ES-I3 (cell line): ENCODE results near the gene P3H1.

Experiments
- H3K36me3 ChIP-seq: 2 replicates; pipeline ENCODE4 v1.6.1; 2013; ENCODE audit warnings: mild to moderate bottlenecking, low read length, control low read depth, moderate library complexity; ENCODE audit not compliant: insufficient read depth
- H3K4me1 ChIP-seq: 2 replicates; pipeline ENCODE4 v1.6.1; 2013; ENCODE audit warnings: mild to moderate bottlenecking, control low read depth, low read length; ENCODE audit not compliant: insufficient read depth
- H3K9ac ChIP-seq: 2 replicates; pipeline ENCODE4 v1.6.1; 2013; ENCODE audit warnings: low read depth, mild to moderate bottlenecking, low read length, moderate library complexity
- H3K9me3 ChIP-seq: 2 replicates; pipeline ENCODE4 v1.6.1; 2013; ENCODE audit warnings: mild to moderate bottlenecking, low read length, moderate library complexity; ENCODE audit not compliant: control insufficient read depth, insufficient read depth

Gene P3H1

DNA sequence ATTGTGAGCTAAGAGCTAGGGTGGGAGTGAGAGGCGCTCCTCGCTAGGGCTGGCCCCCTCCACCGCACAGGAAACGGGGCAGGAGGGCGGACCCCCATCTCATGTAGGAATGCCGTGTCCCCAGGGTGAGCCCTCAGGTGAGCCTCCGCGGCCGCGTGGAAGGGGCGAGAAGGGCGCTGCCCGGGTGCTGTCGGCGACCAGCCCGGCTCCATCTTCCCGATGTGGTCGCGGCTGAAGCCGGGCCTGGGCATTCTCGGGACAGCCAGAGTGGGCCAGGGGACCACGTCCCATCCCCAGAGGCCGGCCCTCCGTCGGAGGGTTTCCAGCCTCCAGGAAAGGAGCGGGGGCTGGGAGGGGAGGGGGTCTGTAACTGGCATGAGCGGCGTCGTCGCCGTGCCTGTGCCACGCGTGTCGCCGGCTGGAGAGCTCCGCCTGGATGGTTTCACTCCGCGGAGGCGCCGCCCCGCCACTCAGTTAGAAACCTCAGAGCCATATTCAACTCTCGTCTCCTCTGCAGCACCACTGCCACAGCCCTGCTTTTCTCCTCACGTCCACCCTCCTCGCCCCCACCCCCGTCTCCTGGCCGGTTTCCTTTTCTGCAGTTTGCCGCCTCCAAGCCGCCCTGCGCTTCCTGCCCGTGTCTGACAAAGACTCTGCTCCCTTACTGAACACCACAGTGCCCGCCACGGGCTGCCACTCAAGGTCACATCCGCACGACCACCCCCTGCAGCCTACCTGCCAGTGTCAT lies 18.3 kb upstream of the P3H1 start, which contains the start of gene TMEM269:
Gene TMEM269, plus strand, starts transcription at position 46 of the 748 bp plus-strand sequence. CDS start 4,903 bp downstream, outside the sequence.
- H3K4me1 ChIP-seq: no peaks in the 10 kb centered on the region
- peaks cover 11% of the 10 kb centered on the region; the same call in 1 of the 2 replicates for H3K36me3 ChIP-seq
- H3K9ac ChIP-seq: no peak within 1 kb of the TSS
- no peaks in the 10 kb centered on the region for H3K9me3 ChIP-seq

DNA sequence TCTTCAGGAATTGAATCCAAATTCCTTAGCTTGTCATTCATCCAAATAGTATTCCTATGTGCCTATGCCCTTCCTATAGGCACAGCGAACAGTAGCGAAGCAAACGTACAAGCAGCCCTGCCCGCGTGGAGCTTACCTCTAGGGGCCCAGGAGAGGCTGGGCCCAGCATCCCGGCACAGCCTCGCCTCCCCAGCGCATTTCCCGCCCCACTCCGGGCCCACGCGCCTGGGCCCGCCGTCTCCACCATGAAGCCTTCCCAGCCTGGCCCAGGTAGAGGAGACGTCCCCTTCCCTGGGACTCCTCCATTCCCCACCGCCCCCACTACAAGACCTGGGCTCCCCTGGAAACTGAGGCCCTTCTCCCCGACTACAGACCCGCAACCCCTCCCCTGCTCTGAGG lies 17.7 kb upstream of the P3H1 start:
- Histone ChIP-seq H3K36me3 (peaks cover 11% of the 10 kb centered on the region; the same call in 1 of the 2 replicates), H3K9me3 (no peaks in the 10 kb centered on the region), H3K9ac (no peak overlapping the region), H3K4me1 (no peaks in the 10 kb centered on the region)

DNA sequence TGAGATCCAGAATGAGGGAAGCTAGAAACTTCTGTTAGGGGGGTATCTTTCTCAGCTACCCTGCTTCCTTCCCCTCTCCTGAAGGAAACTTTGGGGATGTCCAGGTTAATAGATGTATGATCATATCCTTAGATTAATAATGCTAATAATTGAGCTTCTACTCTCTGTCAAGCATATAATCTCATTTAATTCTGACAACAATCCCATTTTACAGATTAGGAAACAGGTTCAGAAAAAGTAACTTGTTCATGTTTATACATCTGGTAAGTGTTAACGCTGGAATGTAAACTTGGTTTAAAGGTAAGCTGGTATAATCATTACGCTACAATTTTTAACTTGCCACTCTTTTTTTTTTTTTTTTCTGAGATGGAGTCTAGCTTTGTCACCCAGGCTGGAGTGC lies 16.3 kb upstream of the P3H1 start:
- H3K9ac ChIP-seq: no peak overlapping the region
- no peaks in the 10 kb centered on the region for H3K4me1 ChIP-seq
- H3K9me3 ChIP-seq: no peaks in the 10 kb centered on the region
- peaks cover 19% of the 10 kb centered on the region; the same call in 1 of the 2 replicates for H3K36me3 ChIP-seq

DNA sequence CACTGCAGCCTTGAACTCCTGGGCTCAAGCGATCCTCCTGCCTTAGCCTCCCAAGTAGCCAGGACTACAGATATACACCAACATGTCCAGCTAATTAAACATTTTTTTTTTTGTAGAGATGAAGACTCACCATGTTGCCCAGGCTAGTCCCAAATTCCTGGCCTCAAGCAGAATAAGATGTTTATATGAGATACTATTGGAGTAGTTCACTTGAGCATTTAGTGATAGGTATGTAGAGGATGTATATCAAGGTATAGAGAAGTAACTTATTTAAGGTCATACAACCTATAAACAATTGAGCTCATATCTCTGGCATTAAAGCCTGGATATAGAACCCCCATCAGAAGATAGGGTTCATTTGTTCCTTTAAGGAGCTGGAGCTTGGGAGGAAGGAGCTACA lies 13.3 kb upstream of the P3H1 start:
- Histone ChIP-seq H3K4me1 (no peaks in the 10 kb centered on the region), H3K9me3 (no peaks in the 10 kb centered on the region), H3K9ac (no peak overlapping the region), H3K36me3 (peaks cover 24% of the 10 kb centered on the region)

DNA sequence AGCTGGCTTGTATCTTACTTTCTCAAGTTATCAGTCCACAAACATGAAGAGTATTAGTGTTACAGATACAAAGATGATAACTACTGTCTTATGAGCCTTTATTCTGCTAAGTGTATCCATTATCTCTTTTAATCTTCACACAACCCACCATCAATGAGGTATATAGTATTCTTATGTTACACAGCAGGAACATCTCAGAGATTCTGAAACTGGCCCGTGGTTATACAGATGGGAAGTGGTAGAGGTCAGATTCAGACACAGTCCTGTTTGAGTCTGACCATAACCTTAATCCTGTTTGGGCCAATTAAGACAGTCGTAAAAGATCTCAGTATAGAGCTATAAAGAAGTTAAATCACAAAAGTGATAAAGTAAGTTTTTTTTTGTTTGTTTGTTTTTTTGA lies 12.9 kb upstream of the P3H1 start:
- Histone ChIP-seq H3K9me3 (no peaks in the 10 kb centered on the region), H3K9ac (no peak overlapping the region), H3K4me1 (no peaks in the 10 kb centered on the region), H3K36me3 (peaks cover 24% of the 10 kb centered on the region)

DNA sequence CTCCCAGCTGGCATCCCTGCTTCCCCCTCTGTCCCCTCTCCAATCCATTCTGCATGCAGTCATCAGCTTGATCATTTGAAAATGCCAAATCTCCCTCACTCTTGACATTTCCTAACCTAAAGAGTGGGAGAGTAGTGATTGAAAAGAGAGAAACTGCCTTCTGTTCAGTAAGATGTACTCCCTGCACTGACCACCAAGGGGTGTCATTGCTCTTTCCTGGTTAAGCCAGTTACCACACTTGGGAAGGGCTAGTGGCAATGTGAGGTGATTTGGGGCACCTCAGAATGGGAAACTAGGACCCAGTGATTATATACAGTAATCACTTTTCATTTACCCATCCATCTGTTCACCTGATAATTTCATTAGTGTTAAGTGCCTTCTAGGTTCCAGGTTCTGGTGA lies 11.0 kb upstream of the P3H1 start:
- Histone ChIP-seq H3K9me3 (no peaks in the 10 kb centered on the region), H3K36me3 (peaks cover 19% of the 10 kb centered on the region), H3K4me1 (no peaks in the 10 kb centered on the region), H3K9ac (no peak overlapping the region)

DNA sequence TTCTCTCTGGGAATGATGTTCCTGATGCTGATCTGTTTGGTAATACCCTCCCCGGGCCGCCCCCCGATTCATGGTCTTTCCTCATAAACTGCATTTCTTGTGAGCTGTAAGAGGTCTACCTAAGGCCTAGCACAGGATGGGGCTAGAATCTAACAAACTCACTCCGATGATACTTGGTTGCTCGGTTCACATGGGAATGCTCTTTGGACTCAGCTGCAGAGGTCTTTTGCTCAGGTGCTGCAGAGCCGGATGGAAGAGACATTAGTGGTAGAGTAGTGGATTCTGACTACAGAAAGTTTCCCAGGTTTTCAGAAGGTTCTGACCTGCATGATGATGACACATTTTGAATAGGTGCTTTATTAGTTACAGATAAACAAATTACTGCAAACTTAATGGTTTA lies 9.7 kb upstream of the P3H1 start:
- Histone ChIP-seq H3K9me3 (no peaks in the 10 kb centered on the region), H3K36me3 (peaks cover 19% of the 10 kb centered on the region), H3K4me1 (no peaks in the 10 kb centered on the region), H3K9ac (no peak overlapping the region)

DNA sequence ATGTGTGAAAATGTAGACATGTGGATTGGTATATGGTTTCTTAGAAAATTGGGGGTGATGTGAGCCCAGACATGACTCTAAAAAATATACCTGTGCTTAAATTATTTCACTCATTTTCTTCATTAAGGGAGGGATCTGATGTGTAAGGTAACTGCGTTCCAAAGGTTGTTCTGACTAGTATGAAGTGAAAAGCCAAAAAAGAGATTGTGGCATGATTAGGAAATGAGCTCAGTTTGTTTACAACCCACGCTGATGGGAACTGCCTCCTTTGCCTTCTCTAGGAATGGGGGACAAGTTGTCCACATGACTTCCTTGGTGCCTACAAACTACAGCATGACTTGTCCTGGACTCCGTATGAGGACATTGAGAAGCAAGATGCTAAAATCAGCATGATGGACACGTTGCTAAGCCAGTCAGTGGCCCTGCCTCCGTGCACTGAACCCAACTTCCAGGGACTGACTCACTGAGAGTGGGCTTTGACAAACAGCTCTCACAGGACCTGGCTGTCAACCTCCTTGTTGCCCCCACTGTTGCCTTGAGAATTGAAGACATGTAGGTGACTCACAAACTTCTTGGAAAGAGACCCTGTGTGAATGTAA lies 8.2 kb upstream of the P3H1 start:
- H3K36me3 ChIP-seq: peaks cover 13% of the 10 kb centered on the region
- H3K4me1 ChIP-seq: no peaks in the 10 kb centered on the region
- no peaks in the 10 kb centered on the region for H3K9me3 ChIP-seq
- H3K9ac ChIP-seq: no peak overlapping the region

DNA sequence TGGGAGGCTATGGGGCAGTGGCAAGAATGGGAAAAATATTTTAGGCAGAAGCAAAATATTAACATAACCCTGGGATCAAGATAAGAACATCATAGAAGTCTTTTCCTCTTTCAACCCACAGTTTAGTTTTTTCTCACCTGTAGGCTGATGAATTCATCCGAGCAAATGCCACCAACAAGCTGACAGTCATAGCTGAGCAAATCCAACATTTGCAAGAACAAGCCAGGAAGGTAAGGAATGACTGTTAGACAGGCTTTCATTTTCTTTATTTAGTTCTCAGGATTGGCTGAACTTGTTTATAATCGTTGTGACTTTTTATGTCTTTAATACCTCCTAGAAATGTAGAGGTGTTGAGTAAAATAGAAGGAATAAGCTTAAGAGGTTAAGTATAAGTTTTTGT lies 6.6 kb upstream of the P3H1 start:
- H3K9me3 ChIP-seq: no peaks in the 10 kb centered on the region
- H3K9ac ChIP-seq: no peak overlapping the region
- peaks cover 9% of the 10 kb centered on the region for H3K36me3 ChIP-seq
- no peaks in the 10 kb centered on the region for H3K4me1 ChIP-seq

DNA sequence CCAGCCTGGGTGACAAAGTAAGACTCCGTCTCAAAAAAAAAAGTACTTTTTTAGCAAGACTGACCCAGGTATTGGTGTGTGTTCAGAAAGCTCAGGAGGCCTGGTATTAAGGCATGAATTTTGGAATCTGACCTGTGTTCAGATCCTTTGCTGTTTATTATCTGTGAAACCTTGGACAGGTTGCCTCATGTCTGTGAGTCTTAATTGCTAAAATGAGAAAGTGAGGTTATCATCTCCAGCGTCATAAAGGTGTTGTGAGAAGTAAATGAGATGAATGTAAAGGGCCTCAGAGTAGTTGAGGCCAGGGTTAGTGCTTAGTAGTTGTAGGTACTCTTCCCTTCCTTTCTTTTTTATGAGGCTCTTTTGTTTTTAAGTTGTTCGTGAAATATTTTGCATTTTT lies 3.0 kb upstream of the P3H1 start:
- Histone ChIP-seq H3K36me3 (no peaks in the 10 kb centered on the region), H3K4me1 (peaks cover 5% of the 10 kb centered on the region), H3K9ac (no peak overlapping the region), H3K9me3 (no peaks in the 10 kb centered on the region)

DNA sequence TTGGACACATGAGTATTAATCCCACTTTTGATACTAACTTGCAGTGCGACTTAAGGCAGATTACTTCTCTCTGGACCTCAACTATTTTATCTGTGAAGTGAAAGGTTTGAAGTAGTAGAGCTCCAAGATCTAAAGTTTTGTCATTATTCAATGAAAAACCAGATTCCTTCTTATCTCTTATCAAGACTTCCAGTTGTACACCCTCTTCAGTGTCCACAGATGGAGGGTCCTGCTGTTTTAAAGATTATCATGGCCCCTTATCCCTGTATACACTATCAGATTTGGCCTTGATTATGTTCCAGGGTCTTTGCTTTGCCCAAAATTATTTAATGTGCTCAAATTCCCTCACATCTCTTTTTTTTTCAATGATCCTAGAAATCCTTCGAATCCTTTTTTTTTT lies 1.3 kb upstream of the P3H1 start:
- Histone ChIP-seq H3K4me1 (peaks cover 10% of the 10 kb centered on the region), H3K36me3 (no peaks in the 10 kb centered on the region), H3K9ac (peak overlapping the region; percentile 95), H3K9me3 (no peaks in the 10 kb centered on the region)

DNA sequence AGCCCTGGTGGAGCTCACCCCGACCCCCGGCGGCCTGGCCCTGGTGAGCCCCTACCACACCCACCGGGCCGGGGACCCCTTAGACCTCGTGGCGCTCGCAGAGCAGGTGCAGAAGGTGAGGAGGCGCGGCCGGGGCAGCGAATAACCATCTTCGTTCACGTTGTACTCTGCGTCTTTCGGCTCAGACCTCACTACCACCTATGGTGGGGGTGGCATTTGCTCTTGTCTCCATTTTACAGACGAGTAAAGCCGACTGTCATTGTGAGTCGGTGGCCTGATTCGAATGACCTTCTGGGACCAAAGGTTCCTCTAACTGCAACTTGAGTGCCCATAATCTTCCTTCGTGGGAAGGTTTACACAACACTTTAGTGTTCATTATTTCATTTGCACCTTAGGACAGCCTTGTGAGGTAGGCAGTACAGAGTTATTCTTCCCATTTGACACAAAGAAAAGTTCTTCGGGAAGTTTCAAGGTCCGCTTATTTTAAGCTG lies 727 bp upstream of the P3H1 start:
- Histone ChIP-seq H3K9ac (peak overlapping the region; percentile 95), H3K4me1 (peaks cover 10% of the 10 kb centered on the region), H3K9me3 (no peaks in the 10 kb centered on the region), H3K36me3 (no peaks in the 10 kb centered on the region)

DNA sequence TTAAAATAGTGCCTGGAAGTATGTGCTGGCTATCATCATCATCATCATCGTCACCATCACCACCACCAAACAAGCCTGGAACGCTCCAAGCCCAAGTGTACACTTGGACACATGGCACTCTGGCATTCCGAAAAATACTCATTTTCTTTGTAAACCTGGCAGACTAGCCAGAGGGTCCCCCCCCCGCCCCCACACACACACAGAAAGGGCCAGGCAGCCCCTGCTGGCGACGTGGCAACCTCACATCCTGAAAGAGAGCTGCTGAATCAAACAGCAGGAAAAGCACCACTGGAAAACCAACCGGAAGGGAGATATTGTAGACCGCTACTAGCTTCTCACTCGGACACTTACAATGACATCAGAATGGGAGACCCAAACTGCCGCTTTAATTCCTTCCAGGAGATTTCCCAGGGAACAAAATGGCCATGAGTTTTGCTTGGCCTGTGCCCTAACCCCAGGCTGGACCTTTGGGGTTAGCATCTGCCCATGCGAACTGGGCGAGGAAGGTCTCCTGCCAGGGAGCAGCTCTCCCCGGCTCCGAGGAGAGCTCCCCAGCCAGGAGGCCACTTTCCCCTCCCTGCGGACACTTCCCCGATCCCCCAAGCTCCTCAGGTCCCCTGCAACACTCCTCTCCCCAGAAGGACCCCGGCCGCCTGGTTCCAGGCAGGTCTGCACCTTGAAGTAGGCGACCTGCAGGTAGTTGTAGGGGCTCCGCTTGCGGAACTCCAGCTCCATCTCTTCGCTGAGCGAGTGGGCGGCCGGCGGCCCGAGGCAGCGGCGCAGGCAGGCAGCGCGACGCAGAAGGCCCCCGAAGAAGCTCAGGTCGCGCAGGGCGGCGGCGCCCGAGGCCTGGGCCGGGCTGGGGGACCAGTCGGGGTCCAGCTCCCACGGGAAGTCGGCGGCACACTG lies 742 bp downstream of the P3H1 start:
- Histone ChIP-seq H3K4me1 (peaks cover 10% of the 10 kb centered on the region), H3K9me3 (no peaks in the 10 kb centered on the region), H3K9ac (peak overlapping the region; percentile 95), H3K36me3 (no peaks in the 10 kb centered on the region)

DNA sequence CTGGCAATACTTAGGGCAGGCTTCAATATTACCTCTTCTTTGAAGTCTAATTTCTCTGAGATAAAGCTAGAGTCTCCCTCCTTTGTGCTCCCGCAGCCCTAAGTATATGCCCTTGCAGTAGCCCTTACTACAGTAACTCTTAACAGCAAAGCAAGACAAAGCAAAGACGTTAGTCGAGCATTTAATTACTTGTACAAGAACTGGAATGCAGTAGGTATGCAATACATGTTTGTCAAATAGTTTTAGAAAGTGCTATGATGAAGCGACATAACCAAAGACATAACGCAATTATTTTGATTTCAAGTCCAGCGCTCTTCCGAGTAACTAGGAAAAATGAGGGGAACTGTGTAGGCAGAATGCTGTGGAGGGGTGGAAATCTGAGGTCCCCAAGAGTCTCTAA lies 1.6 kb downstream of the P3H1 start:
- Histone ChIP-seq H3K36me3 (no peaks in the 10 kb centered on the region), H3K9ac (peak overlapping the region; percentile 95), H3K4me1 (peaks cover 10% of the 10 kb centered on the region), H3K9me3 (no peaks in the 10 kb centered on the region)
